Naive thymus-derived CD4-positive, alpha-beta T cell (primary cell): ENCODE measurements around the gene TRIP6. TPM values are rescaled to one million over a fixed set of nuclear protein-coding genes. Genes with fewer than 3 reads are reported as not detected.

ENCODE experiments used
- ATAC-seq: fragments of 150-1000 bp; cut with Tn5 transposase; 2 replicates; pipeline ENCODE4 v1.10.0; 2021; ENCODE audit warnings: mild to moderate bottlenecking, moderate library complexity
- CTCF ChIA-PET: fragments of 350-600 bp; sonication (Branson Sonifier 250); formaldehyde crosslinking; loops from one replicate; lab custom pipeline; 2021; ENCODE audit warnings: antibody characterized with exemption; lab: Charles Lee
- POLR2A ChIA-PET: fragments of 350-600 bp; sonication (Branson Sonifier 250); formaldehyde crosslinking; loops from one replicate; lab custom pipeline; 2021; ENCODE audit warnings: antibody characterized with exemption, inconsistent platforms; lab: Charles Lee
- DNase-seq, 9 donors: peaks; one replicate each; pipeline versions ENCODE4 v3.0.0 to v3.0.0-alpha.2; 2020 to 2022; ENCODE audit warnings: mixed read lengths in 1 of 9
- H3K27ac ChIP-seq: one replicate; pipeline ENCODE4 v1.7.0; 2013; ENCODE audit warnings: mild to moderate bottlenecking, low read depth, low read length, moderate library complexity
- H3K27me3 ChIP-seq, 2 donors: one replicate each; pipeline ENCODE4 v1.7.0; 2013; ENCODE audit warnings: low read length in 2 of 2, mild to moderate bottlenecking in 2 of 2, moderate library complexity in 2 of 2; ENCODE audit not compliant: control insufficient read depth in 2 of 2, insufficient read depth in 2 of 2
- H3K36me3 ChIP-seq, 3 experiments: 1 replicate in 2 of 3; 2 replicates in 1 of 3; pipeline ENCODE4 v1.7.0; 2013; ENCODE audit warnings: low read length in 3 of 3, mild to moderate bottlenecking in 3 of 3, moderate library complexity in 1 of 3; ENCODE audit not compliant: insufficient read depth in 3 of 3, control insufficient read depth in 2 of 3
- H3K4me1 ChIP-seq, 2 donors: one replicate each; pipeline ENCODE4 v1.7.0; 2013; ENCODE audit warnings: low read length in 2 of 2, mild to moderate bottlenecking in 2 of 2, moderate library complexity in 1 of 2; ENCODE audit not compliant: control insufficient read depth in 2 of 2, insufficient read depth in 2 of 2
- H3K4me3 ChIP-seq: 2 replicates; pipeline ENCODE4 v1.7.0; 2013; ENCODE audit warnings: mild to moderate bottlenecking, low read length
- H3K9me3 ChIP-seq, 3 experiments: 1 replicate in 2 of 3; 2 replicates in 1 of 3; pipeline ENCODE4 v1.7.0; 2013; ENCODE audit warnings: low read length in 3 of 3; ENCODE audit not compliant: control insufficient read depth in 2 of 3
- H3K27ac Mint-ChIP-seq, 9 donors: one replicate each; pipeline ENCODE4 v1.8.0; 2020 to 2022; ENCODE audit warnings: mixed read lengths in 9 of 9, mild to moderate bottlenecking in 8 of 9, moderate library complexity in 5 of 9, inconsistent platforms in 2 of 9
- H3K27me3 Mint-ChIP-seq, 5 donors: one replicate each; pipeline ENCODE4 v1.8.0; 2021 to 2022; ENCODE audit warnings: mixed read lengths in 5 of 5, mild to moderate bottlenecking in 1 of 5
- H3K36me3 Mint-ChIP-seq, 5 donors: one replicate each; pipeline ENCODE4 v1.8.0; 2020 to 2022; ENCODE audit warnings: mixed read lengths in 5 of 5, mild to moderate bottlenecking in 3 of 5, inconsistent platforms in 1 of 5
- H3K4me1 Mint-ChIP-seq, 7 donors: one replicate each; pipeline ENCODE4 v1.8.0; 2020 to 2022; ENCODE audit warnings: mixed read lengths in 7 of 7, mild to moderate bottlenecking in 3 of 7, inconsistent platforms in 1 of 7
- H3K4me3 Mint-ChIP-seq, 10 donors: one replicate each; pipeline ENCODE4 v1.8.0; 2020 to 2022; ENCODE audit warnings: mild to moderate bottlenecking in 10 of 10, mixed read lengths in 10 of 10, moderate library complexity in 6 of 10, inconsistent platforms in 2 of 10
- H3K9me3 Mint-ChIP-seq, 11 donors: one replicate each; pipeline ENCODE4 v1.8.0; 2020 to 2022; ENCODE audit warnings: mixed read lengths in 11 of 11, mild to moderate bottlenecking in 4 of 11, inconsistent platforms in 1 of 11, moderate library complexity in 1 of 11
- intact Hi-C, 2 donors: fragments of 100-400 bp; cut with micrococcal nuclease; formaldehyde crosslinking; loops; one replicate each; pipeline ENCODE4 v1.15.1; 2023
- polyA plus RNA-seq, 2 donors: library from polyadenylated mRNA; unstranded; fragments of 300-500 nt; fragmentation: Illumina TruSeq; gene quantifications; one replicate each; pipeline ENCODE4 v1.2.3, GENCODE V29; 2021
- total RNA-seq, 6 experiments: library from RNA in 5 of 6; stranded (reverse) in 5 of 6; gene quantifications; 1 replicate in 5 of 6; 2 replicates in 1 of 6; pipeline ENCODE4 v1.2.3 and lab custom pipeline; 2021 to 2026

The TRIP6 gene
- total and polyA plus RNA-seq, 7 experiments from 2014 or later: 3.4 to 28.1 (median 10.1) TPM

DNA sequence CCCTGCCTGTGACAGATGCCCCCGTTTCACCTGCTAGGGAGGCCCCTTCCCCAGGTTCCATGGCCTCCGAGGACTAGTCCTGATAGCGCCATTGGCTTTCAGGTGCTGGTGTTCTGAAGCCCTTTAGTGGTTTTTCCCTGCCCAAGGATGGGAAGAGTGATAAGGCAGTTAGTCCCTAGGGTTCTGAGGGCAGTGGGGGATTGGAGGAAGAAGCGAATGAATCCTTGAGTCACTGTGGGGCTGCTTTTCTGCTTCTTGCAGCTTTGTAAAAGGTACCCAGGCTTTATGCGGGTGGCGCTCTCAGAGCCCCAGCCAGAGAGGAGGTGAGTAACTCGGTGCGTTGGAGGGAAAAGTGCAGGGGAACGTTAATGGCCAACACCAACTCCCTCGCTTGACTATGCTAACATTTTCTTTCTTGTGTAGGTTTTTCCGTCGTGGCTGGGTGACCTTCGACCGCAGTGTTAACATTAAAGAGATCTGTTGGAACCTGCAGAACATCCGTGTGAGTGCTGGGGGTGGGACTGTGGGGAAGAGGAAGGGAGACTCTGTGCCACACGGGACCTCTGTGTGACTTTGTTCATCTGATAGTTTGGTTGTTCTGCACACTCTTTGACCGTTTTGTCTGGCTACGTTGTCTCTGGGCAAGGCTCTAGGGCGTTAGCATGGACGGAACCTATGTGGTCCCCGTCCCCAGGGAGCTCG lies 18.4 kb downstream of the TRIP6 start:
- peaks cover 0 to 5% (median 0%) of the 10 kb centered on the region in 5 donors for H3K27me3 Mint-ChIP-seq
- H3K4me3 Mint-ChIP-seq: peak overlapping the region in 2 of 10 donors; percentile 12 to 56
- ChIA-PET POLR2A (interaction anchor here (0.6 to 7.3 kb wide), 2 partner anchors 9 to 200 kb away, joined by 3 to 161 read pairs; partner anchors contain the start of genes SRRT and TRIM56), CTCF (interaction anchor here (0.9 kb wide), 1 partner anchor 181 kb away, joined by 3 read pairs; no protein-coding TSS in a partner anchor)
- intact Hi-C loops: loop anchor here (5.0 kb wide), 3 partner anchors 132 to 282 kb away; partner anchors contain the start of genes MOSPD3 (in 1 of the 2) and VGF (in 1 of the 2)
- Histone ChIP-seq H3K4me1 (peaks cover 29 to 45% of the 10 kb centered on the region in 2 donors), H3K4me3 (no peak overlapping the region), H3K36me3 (peaks cover 29 to 65% (median 30%) of the 10 kb centered on the region in 3 experiments), H3K27me3 (no peaks in the 10 kb centered on the region), H3K9me3 (no peaks in the 10 kb centered on the region), H3K27ac (no peak overlapping the region)
- peaks cover 27 to 50% (median 39%) of the 10 kb centered on the region in 7 donors for H3K4me1 Mint-ChIP-seq
- peak overlapping the region in 8 of 9 donors; percentile 53 to 95 (median 66) for H3K27ac Mint-ChIP-seq
- H3K9me3 Mint-ChIP-seq: peaks cover 0 to 2% (median 0%) of the 10 kb centered on the region in 11 donors
- H3K36me3 Mint-ChIP-seq: peaks cover 22 to 67% (median 41%) of the 10 kb centered on the region in 5 donors
- ATAC-seq (no peak), DNase-seq (no peak)

DNA sequence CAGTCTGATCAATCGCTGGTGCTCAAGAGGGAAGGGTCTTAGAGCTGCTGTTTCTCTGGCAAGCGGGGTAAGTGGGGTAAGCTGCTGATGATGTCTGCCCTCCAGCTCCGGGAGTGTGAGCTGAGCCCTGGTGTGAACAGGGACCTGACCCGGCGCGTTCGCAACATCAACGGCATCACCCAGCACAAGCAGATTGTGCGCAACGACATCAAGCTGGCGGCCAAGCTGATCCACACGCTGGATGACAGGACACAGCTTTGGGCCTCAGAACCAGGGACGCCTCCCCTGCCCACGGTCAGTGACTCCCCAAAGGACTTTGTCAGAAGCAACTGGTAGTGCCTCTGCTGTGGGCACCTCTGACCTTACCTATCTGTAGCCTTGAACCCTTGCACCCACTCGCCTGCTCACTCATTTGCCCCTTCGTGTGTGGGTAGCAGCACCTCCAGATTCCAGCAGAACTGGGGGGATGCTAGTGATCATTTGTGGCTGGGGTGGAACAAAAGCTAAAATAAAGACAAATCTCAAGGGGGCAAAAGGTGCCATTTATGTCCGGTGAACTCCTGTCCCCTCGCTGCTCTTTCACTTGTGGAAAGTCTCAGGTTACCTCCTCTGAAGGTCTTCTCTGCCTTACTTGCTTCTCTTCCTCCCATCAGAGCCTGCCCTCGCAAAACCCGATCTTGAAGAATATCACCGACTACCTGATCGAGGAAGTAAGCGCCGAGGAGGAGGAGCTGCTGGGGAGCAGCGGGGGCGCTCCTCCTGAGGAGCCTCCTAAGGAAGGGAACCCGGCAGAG lies 19.2 kb downstream of the TRIP6 start:
- DNase-seq: no peak
- POLR2A ChIA-PET: interaction anchor here (1.0 to 7.3 kb wide), 3 partner anchors 10 to 967 kb away, joined by 3 to 161 read pairs (median 4); partner anchors contain the start of genes SRRT and TRIM4
- Mint-ChIP-seq H3K27me3 (peaks cover under 1 to 11% (median 2%) of the 10 kb centered on the region in 5 donors), H3K36me3 (peaks cover 22 to 62% (median 41%) of the 10 kb centered on the region in 5 donors), H3K9me3 (peaks cover 0 to 2% (median 0%) of the 10 kb centered on the region in 11 donors), H3K4me3 (peak overlapping the region in 9 of 10 donors; percentile 30 to 89 (median 72)), H3K4me1 (peaks cover 28 to 50% (median 43%) of the 10 kb centered on the region in 7 donors), H3K27ac (peak overlapping the region; percentile 90 to 98 (median 94))
- H3K4me3 ChIP-seq: no peak overlapping the region
- intact Hi-C loops: loop anchor here (5.0 kb wide), 3 partner anchors 131 to 281 kb away; partner anchors contain the start of genes MOSPD3 (in 1 of the 2) and VGF (in 1 of the 2)
- peaks cover 31 to 48% of the 10 kb centered on the region in 2 donors for H3K4me1 ChIP-seq
- peaks cover 28 to 61% (median 29%) of the 10 kb centered on the region in 3 experiments for H3K36me3 ChIP-seq
- H3K9me3 ChIP-seq: no peaks in the 10 kb centered on the region
- peak overlapping the region; percentile 88 for H3K27ac ChIP-seq
- H3K27me3 ChIP-seq: no peaks in the 10 kb centered on the region
- CTCF ChIA-PET: interaction anchor here (0.9 to 1.7 kb wide), 2 partner anchors 11 to 182 kb away, joined by 3 to 6 read pairs; partner anchors contain the start of gene SRRT
- no peak for ATAC-seq

DNA sequence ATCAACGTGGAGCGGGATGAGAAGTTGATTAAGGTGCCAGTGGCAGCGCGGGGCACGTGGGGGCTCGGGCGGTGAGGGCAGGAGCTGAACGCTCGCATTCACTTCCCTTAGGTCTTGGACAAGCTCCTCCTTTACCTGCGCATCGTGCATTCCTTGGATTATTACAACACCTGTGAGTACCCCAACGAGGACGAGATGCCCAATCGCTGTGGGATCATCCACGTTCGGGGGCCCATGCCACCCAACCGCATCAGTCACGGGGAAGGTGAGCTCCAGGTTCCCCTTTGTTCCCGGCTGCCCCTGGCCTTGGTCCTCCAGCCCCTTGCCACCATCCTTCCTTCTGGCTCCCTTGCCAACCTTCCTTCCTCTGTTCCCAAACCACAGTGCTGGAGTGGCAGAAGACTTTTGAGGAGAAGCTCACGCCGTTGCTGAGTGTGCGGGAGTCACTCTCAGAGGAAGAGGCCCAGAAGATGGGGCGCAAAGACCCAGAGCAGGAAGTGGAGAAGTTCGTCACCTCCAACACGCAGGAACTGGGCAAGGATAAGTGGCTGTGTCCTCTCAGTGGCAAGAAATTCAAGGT lies 19.8 kb downstream of the TRIP6 start:
- no peak for ATAC-seq
- H3K27ac Mint-ChIP-seq: peak overlapping the region; percentile 90 to 98 (median 95)
- peaks cover 0 to 3% (median 0%) of the 10 kb centered on the region in 11 donors for H3K9me3 Mint-ChIP-seq
- H3K36me3 ChIP-seq: peaks cover 21 to 54% (median 22%) of the 10 kb centered on the region in 3 experiments
- H3K36me3 Mint-ChIP-seq: peaks cover 22 to 58% (median 41%) of the 10 kb centered on the region in 5 donors
- peak in 1 of 9 donors; percentile 26 for DNase-seq
- H3K4me3 Mint-ChIP-seq: peak overlapping the region; percentile 83 to 90 (median 88)
- H3K27ac ChIP-seq: peak overlapping the region; percentile 88
- H3K27me3 Mint-ChIP-seq: peaks cover 7 to 18% (median 8%) of the 10 kb centered on the region in 5 donors
- CTCF ChIA-PET: interaction anchor here (0.5 to 1.7 kb wide), 2 partner anchors 12 to 397 kb away, joined by 3 to 6 read pairs; partner anchors contain the start of gene SRRT
- intact Hi-C loops: loop anchor here (5.0 kb wide), 3 partner anchors 130 to 280 kb away; partner anchors contain the start of genes MOSPD3 (in 1 of the 2) and VGF (in 1 of the 2)
- no peaks in the 10 kb centered on the region for H3K27me3 ChIP-seq
- H3K4me3 ChIP-seq: peak overlapping the region; percentile 38
- H3K9me3 ChIP-seq: no peaks in the 10 kb centered on the region
- H3K4me1 Mint-ChIP-seq: peaks cover 32 to 52% (median 46%) of the 10 kb centered on the region in 7 donors
- peaks cover 31 to 48% of the 10 kb centered on the region in 2 donors for H3K4me1 ChIP-seq
- POLR2A ChIA-PET: interaction anchor here (1.0 to 7.3 kb wide), 6 partner anchors 10 to 968 kb away, joined by 3 to 161 read pairs (median 4); partner anchors contain the start of genes SLC12A9, SRRT, TRIM4 and ZCWPW1

DNA sequence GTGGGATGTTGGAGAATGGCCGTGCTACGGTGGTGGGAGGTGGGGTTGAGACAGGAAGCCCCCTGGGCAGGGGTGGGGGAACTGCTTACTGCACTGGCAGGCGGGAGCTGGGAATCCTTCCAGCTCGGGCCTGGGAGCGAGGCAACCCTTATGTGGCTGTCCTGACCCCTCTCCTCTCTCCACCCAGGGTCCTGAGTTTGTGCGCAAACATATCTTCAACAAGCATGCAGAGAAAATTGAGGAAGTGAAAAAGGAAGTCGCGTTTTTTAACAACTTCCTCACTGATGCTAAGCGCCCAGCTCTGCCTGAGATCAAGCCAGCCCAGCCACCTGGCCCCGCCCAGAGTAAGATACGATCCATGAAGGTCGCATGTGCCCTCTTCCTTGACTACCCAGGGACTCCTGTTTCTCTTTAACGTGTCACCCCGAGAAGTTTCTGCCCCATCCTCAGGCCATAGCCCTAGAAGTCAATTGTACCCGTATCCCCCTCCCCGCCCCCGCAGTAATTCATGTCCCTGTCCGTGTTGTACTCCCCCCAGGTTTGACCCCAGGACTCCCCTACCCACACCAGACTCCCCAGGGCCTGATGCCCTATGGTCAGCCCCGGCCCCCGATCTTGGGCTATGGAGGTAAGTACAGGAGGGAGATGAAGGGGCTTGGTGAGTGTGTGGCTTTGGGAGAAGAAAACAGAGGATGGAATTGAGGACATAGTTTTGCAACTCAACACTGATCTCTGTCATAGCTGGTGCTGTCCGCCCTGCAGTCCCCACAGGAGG lies 20.5 kb downstream of the TRIP6 start:
- Histone ChIP-seq H3K9me3 (no peaks in the 10 kb centered on the region), H3K4me1 (peaks cover 31 to 48% of the 10 kb centered on the region in 2 donors), H3K27me3 (no peaks in the 10 kb centered on the region), H3K4me3 (peak overlapping the region; percentile 38), H3K36me3 (peaks cover 16 to 48% (median 22%) of the 10 kb centered on the region in 3 experiments), H3K27ac (peak overlapping the region; percentile 88)
- Mint-ChIP-seq H3K9me3 (peaks cover 0 to 4% (median 0%) of the 10 kb centered on the region in 11 donors), H3K27ac (peak overlapping the region; percentile 90 to 98 (median 95)), H3K4me3 (peak overlapping the region; percentile 83 to 90 (median 88)), H3K36me3 (peaks cover 22 to 55% (median 41%) of the 10 kb centered on the region in 5 donors), H3K27me3 (peaks cover 12 to 24% (median 14%) of the 10 kb centered on the region in 5 donors), H3K4me1 (peaks cover 32 to 52% (median 46%) of the 10 kb centered on the region in 7 donors)
- intact Hi-C loops: loop anchor here (2.0 to 5.0 kb wide), 6 partner anchors 35 to 459 kb away; partner anchors contain the start of genes FIS1 (in 1 of the 2), MEPCE (in 1 of the 2), MOSPD3 (in 1 of the 2) and SLC12A9 (in 1 of the 2)
- peak; percentile 48 for ATAC-seq
- peak in 8 of 9 donors; percentile 48 to 70 (median 61) for DNase-seq
- POLR2A ChIA-PET: interaction anchor here (0.9 to 7.3 kb wide), 9 partner anchors 11 to 969 kb away, joined by 3 to 161 read pairs (median 4); partner anchors contain the start of genes FBXO24, LRCH4, SLC12A9 and SRRT
- CTCF ChIA-PET: interaction anchor here (0.5 to 1.7 kb wide), 2 partner anchors 13 to 396 kb away, joined by 3 to 6 read pairs; partner anchors contain the start of gene SRRT
